GM06990 (cell line): ENCODE measurements around the gene PPP2R1B.
"Not testable (repeated sequence)": the region's sequence is repeated elsewhere in the genome, so short reads cannot be mapped to it uniquely, and the experiment has no call there.

Source experiments
- DNase-seq: peaks from one replicate; pipeline ENCODE4 v3.0.0-alpha.2; 2011; ENCODE audit not compliant: insufficient read length; ENCODE audit errors: extremely low read depth
- H3K27me3 ChIP-seq: replicated peaks from 2 replicates; pipeline ENCODE4 v1.6.0; 2011; ENCODE audit warnings: low read length; ENCODE audit not compliant: control insufficient read depth, insufficient read depth
- H3K36me3 ChIP-seq: 2 replicates; pipeline ENCODE4 v1.5.1; 2011; ENCODE audit warnings: low read length; ENCODE audit not compliant: control insufficient read depth, insufficient read depth
- H3K4me3 ChIP-seq: replicated peaks from 2 replicates; pipeline ENCODE4 v1.5.1; 2011; ENCODE audit warnings: low read depth, mild to moderate bottlenecking, control low read depth, low read length
- CTCF ChIP-seq: IDR thresholded peaks from 2 replicates; pipeline ENCODE4 v1.5.1; 2011; ENCODE audit warnings: low read length, control low read depth, mild to moderate bottlenecking, inconsistent platforms; ENCODE audit not compliant: insufficient read depth, poor library complexity, severe bottlenecking

Gene PPP2R1B

GRCh38 chr11:111720801-111721494 is 45.2 kb downstream of the PPP2R1B start:
- Histone ChIP-seq H3K4me3 (no peak overlapping the region), H3K27me3 (no peaks in the 10 kb centered on the region), H3K36me3 (peaks cover 29% of the 10 kb centered on the region)
- TF ChIP-seq CTCF, result no peak
- no peak for DNase-seq

- no peak for DNase-seq
- no peak for TF ChIP-seq CTCF
- Histone ChIP-seq H3K27me3 (no peaks in the 10 kb centered on the region), H3K36me3 (peaks cover 27% of the 10 kb centered on the region), H3K4me3 (no peak overlapping the region)
These were observed 46.8 kb downstream of the PPP2R1B start for GRCh38 chr11:111719379-111719778.

GRCh38 chr11:111718859-111719258 is 47.3 kb downstream of the PPP2R1B start:
- Histone ChIP-seq H3K36me3 (peaks cover 24% of the 10 kb centered on the region), H3K4me3 (no peak overlapping the region), H3K27me3 (no peaks in the 10 kb centered on the region)
- no peak for DNase-seq
- no peak for TF ChIP-seq CTCF

- H3K27me3 ChIP-seq, result no peaks in the 10 kb centered on the region
- H3K36me3 ChIP-seq, result peaks cover 20% of the 10 kb centered on the region
- DNase-seq, result no peak
- no peak for TF ChIP-seq CTCF
- H3K4me3 ChIP-seq, result no peak overlapping the region
These were observed 47.8 kb downstream of the PPP2R1B start for GRCh38 chr11:111718436-111718835.

- not testable (repeated sequence) for H3K4me3 ChIP-seq, DNase-seq, H3K27me3 ChIP-seq
- H3K36me3 ChIP-seq, result peaks cover 15% of the 10 kb centered on the region
These were observed 48.5 kb downstream of the PPP2R1B start for GRCh38 chr11:111717660-111718059.

- Histone ChIP-seq H3K36me3 (peaks cover 7% of the 10 kb centered on the region), H3K27me3 (no peaks in the 10 kb centered on the region), H3K4me3 (no peak overlapping the region)
- no peak for DNase-seq
- TF ChIP-seq CTCF, result no peak
These were observed 50.9 kb downstream of the PPP2R1B start for GRCh38 chr11:111715142-111715816.
